Nephron progenitor cell (in vitro differentiated cells): ENCODE data around the gene CRNKL1.

Experiments
- DNase-seq: peaks from one replicate; pipeline ENCODE4 v3.0.0; 2021
- H3K27ac Mint-ChIP-seq: 2 replicates; pipeline ENCODE4 v1.8.0; 2021; ENCODE audit warnings: mild to moderate bottlenecking, moderate library complexity, mixed read lengths
- H3K27me3 Mint-ChIP-seq: 2 replicates; pipeline ENCODE4 v1.8.0; 2021; ENCODE audit warnings: mild to moderate bottlenecking, low read depth, mixed read lengths; ENCODE audit not compliant: poor library complexity
- H3K36me3 Mint-ChIP-seq: 2 replicates; pipeline ENCODE4 v1.8.0; 2021; ENCODE audit warnings: low read depth, mixed read lengths
- H3K4me1 Mint-ChIP-seq: 2 replicates; pipeline ENCODE4 v1.8.0; 2021; ENCODE audit warnings: mixed read lengths
- H3K4me3 Mint-ChIP-seq: 2 replicates; pipeline ENCODE4 v1.8.0; 2021; ENCODE audit warnings: mild to moderate bottlenecking, moderate library complexity, mixed read lengths
- H3K9me3 Mint-ChIP-seq: 2 replicates; pipeline ENCODE4 v1.8.0; 2021; ENCODE audit warnings: mild to moderate bottlenecking, moderate library complexity, mixed read lengths
- TF ChIP-seq, protein P1 (sequence below): fragments of 200-600 bp; sonication (generic); IDR thresholded peaks from 2 replicates; pipeline ENCODE4 v1.5.0; 2021; ENCODE audit warnings: antibody characterized with exemption

Gene CRNKL1

GRCh38 chr20:20031790-20032189 is 20.5 kb downstream of the CRNKL1 start:
- H3K36me3 Mint-ChIP-seq: peaks cover 39% of the 10 kb centered on the region
- H3K27ac Mint-ChIP-seq: no peak overlapping the region
- no peaks in the 10 kb centered on the region for H3K4me1 Mint-ChIP-seq
- no peaks in the 10 kb centered on the region for H3K9me3 Mint-ChIP-seq
- H3K27me3 Mint-ChIP-seq: no peaks in the 10 kb centered on the region
- H3K4me3 Mint-ChIP-seq: no peak overlapping the region
- DNase-seq: no peak
- TF ChIP-seq, protein P1, sequence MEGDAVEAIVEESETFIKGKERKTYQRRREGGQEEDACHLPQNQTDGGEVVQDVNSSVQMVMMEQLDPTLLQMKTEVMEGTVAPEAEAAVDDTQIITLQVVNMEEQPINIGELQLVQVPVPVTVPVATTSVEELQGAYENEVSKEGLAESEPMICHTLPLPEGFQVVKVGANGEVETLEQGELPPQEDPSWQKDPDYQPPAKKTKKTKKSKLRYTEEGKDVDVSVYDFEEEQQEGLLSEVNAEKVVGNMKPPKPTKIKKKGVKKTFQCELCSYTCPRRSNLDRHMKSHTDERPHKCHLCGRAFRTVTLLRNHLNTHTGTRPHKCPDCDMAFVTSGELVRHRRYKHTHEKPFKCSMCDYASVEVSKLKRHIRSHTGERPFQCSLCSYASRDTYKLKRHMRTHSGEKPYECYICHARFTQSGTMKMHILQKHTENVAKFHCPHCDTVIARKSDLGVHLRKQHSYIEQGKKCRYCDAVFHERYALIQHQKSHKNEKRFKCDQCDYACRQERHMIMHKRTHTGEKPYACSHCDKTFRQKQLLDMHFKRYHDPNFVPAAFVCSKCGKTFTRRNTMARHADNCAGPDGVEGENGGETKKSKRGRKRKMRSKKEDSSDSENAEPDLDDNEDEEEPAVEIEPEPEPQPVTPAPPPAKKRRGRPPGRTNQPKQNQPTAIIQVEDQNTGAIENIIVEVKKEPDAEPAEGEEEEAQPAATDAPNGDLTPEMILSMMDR: no peak

GRCh38 chr20:20027284-20027683 is 25.0 kb downstream of the CRNKL1 start:
- peaks cover 35% of the 10 kb centered on the region for H3K36me3 Mint-ChIP-seq
- H3K4me3 Mint-ChIP-seq: no peak overlapping the region
- H3K4me1 Mint-ChIP-seq: no peaks in the 10 kb centered on the region
- no peaks in the 10 kb centered on the region for H3K27me3 Mint-ChIP-seq
- no peak overlapping the region for H3K27ac Mint-ChIP-seq
- TF ChIP-seq, protein P1: no peak
- DNase-seq: no peak
- no peaks in the 10 kb centered on the region for H3K9me3 Mint-ChIP-seq

- Mint-ChIP-seq H3K4me1 (peaks cover 20% of the 10 kb centered on the region), H3K27me3 (no peaks in the 10 kb centered on the region), H3K27ac (no peak overlapping the region), H3K36me3 (peaks cover 25% of the 10 kb centered on the region), H3K9me3 (no peaks in the 10 kb centered on the region), H3K4me3 (no peak overlapping the region)
- TF ChIP-seq, protein P1: no peak
- DNase-seq: no peak
Measured at GRCh38 chr20:20024942-20025341, 27.3 kb downstream of the CRNKL1 start.

DNA sequence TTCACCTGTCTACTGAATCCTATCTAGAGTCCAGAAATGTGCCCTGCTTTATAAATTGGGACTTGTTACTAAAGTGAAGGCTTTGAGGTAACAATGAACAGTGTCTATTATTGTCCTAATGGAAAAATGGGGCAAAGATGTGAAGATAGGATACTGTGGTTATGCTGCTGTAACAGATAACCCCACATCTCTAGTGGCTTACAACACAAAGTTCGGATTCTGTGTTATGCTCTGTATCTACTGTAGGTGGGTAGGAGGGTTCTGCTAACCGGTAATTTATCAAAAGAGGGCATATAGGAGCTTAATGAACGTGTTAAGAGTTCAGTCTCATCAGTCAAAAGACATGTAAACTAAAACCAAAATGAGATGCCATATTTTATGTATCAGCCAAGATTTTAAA is 28.9 kb downstream of the CRNKL1 start:
- Mint-ChIP-seq H3K4me1 (peaks cover 33% of the 10 kb centered on the region), H3K4me3 (no peak overlapping the region), H3K9me3 (no peaks in the 10 kb centered on the region), H3K27ac (no peak overlapping the region), H3K27me3 (no peaks in the 10 kb centered on the region), H3K36me3 (peaks cover 21% of the 10 kb centered on the region)
- TF ChIP-seq, protein P1: no peak
- DNase-seq: no peak

GRCh38 chr20:20022498-20022897 is 29.8 kb downstream of the CRNKL1 start:
- Mint-ChIP-seq H3K4me3 (no peak overlapping the region), H3K36me3 (peaks cover 15% of the 10 kb centered on the region), H3K9me3 (no peaks in the 10 kb centered on the region), H3K27ac (no peak overlapping the region), H3K27me3 (no peaks in the 10 kb centered on the region), H3K4me1 (peaks cover 41% of the 10 kb centered on the region)
- DNase-seq: no peak
- TF ChIP-seq, protein P1: no peak

DNA sequence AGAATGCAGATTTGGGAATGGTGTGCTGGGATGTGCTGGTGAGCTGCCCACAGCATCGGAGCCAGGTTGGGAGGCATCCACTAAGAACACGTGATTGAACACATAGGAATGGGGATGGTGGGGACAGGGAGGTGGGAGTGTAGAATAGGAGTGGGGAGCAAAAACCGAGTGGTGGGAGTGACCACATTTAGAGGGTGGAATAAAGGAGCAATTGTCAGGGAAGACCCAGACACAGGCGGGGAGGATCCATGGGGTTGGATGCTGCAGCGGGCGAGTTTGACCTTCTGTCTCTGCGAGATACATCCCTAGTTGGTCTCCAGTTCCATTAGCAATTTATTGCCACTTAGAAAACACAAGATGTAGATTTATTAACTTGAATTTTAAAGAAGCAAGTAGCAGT is 30.4 kb downstream of the CRNKL1 start:
- TF ChIP-seq, protein P1: no peak
- no peak overlapping the region for H3K27ac Mint-ChIP-seq
- no peaks in the 10 kb centered on the region for H3K9me3 Mint-ChIP-seq
- peaks cover 12% of the 10 kb centered on the region for H3K36me3 Mint-ChIP-seq
- no peak for DNase-seq
- no peaks in the 10 kb centered on the region for H3K27me3 Mint-ChIP-seq
- H3K4me3 Mint-ChIP-seq: no peak overlapping the region
- H3K4me1 Mint-ChIP-seq: peaks cover 44% of the 10 kb centered on the region
